CD4-positive, alpha-beta T cell treated with Interferon gamma for 1 hour (primary cell): ENCODE data around the gene TRAPPC4.
A peak's percentile ranks its signal among the peaks of the same experiment; 100 is the strongest.
"Not testable (repeated sequence)": the region's sequence is repeated elsewhere in the genome, so short reads cannot be mapped to it uniquely, and the experiment has no call there.

ENCODE experiments used
- DNase-seq: peaks from one replicate; pipeline ENCODE4 v3.0.0-alpha.2; 2020

The TRAPPC4 gene

GRCh38 chr11:119039471-119039870 lies 20.9 kb downstream of the TRAPPC4 start:
- not testable (repeated sequence) for DNase-seq

GRCh38 chr11:119041821-119042514 lies 23.4 kb downstream of the TRAPPC4 start:
- no peak for DNase-seq

GRCh38 chr11:119042927-119043326 lies 24.4 kb downstream of the TRAPPC4 start:
- no peak for DNase-seq

GRCh38 chr11:119044708-119045107 lies 26.1 kb downstream of the TRAPPC4 start:
- no peak for DNase-seq

- DNase-seq: no peak
These were observed 27.9 kb downstream of the TRAPPC4 start for GRCh38 chr11:119046489-119046888.

GRCh38 chr11:119047205-119047604 lies 28.6 kb downstream of the TRAPPC4 start:
- DNase-seq: no peak

- DNase-seq: no peak
These were observed 30.1 kb downstream of the TRAPPC4 start for GRCh38 chr11:119048644-119049043.

GRCh38 chr11:119049081-119049480 lies 30.5 kb downstream of the TRAPPC4 start:
- no peak for DNase-seq

- DNase-seq: peak; percentile 20
These were observed 33.0 kb downstream of the TRAPPC4 start for GRCh38 chr11:119051440-119052162.

GRCh38 chr11:119052163-119052814 lies 33.7 kb downstream of the TRAPPC4 start:
- no peak for DNase-seq

- DNase-seq: no peak
These were observed 35.9 kb downstream of the TRAPPC4 start for GRCh38 chr11:119054418-119054817.

GRCh38 chr11:119055901-119056300 lies 37.3 kb downstream of the TRAPPC4 start:
- no peak for DNase-seq

- peak; percentile 49 for DNase-seq
These were observed 37.9 kb downstream of the TRAPPC4 start for GRCh38 chr11:119056421-119056999.

GRCh38 chr11:119057000-119057769 lies 38.6 kb downstream of the TRAPPC4 start, which contains the start of gene HYOU1:
Gene HYOU1 (minus strand): TSS chr11:119057205. CDS start chr11:119056160, 1,045 bp downstream.
- DNase-seq: peak; percentile 97

- not testable (repeated sequence) for DNase-seq
These were observed 40.6 kb downstream of the TRAPPC4 start for GRCh38 chr11:119059128-119059527.

- no peak for DNase-seq
These were observed 42.7 kb downstream of the TRAPPC4 start for GRCh38 chr11:119061256-119061655.

GRCh38 chr11:119062779-119063178 lies 44.2 kb downstream of the TRAPPC4 start:
- no peak for DNase-seq

- peak; percentile 42 for DNase-seq
These were observed 46.8 kb downstream of the TRAPPC4 start for GRCh38 chr11:119065369-119065768.

- DNase-seq: peak; percentile 97
These were observed 49.0 kb downstream of the TRAPPC4 start, which contains the start of gene VPS11 for GRCh38 chr11:119067371-119068222. Gene VPS11 (plus strand): TSS chr11:119067818. CDS start chr11:119067824, 6 bp downstream.
